Measurements from ENCODE around the gene BAZ2B.

Gene BAZ2B

GRCh38 chr2:159462201-159462785, 154.1 kb downstream of the BAZ2B start:
- CTCF ChIA-PET = no interaction called here

GRCh38 chr2:159461076-159461475, 155.3 kb downstream of the BAZ2B start:
- ChIA-PET POLR2A (ENCODE audit: low non-redundant PET) (no interaction called here), CTCF (interaction anchor here (0.6 kb wide), 1 partner anchor 11 kb away, joined by 5 read pairs; no protein-coding TSS in a partner anchor)
- TF ChIP-seq CTCF (conservative IDR thresholded peaks at IDR 0.05; ENCODE audit: low read depth) = no peak
- no peak overlapping the region for H3K27ac ChIP-seq
- no peak for DNase-seq (ENCODE audit: low spot score)

More at GRCh38 chr2:159462201-159462785, 154.1 kb downstream of the BAZ2B start:
- no peak for DNase-seq (ENCODE audit: low spot score)
- POLR2A ChIA-PET (ENCODE audit: low non-redundant PET) = no interaction called here
- H3K27ac ChIP-seq = no peak overlapping the region
- no peak for TF ChIP-seq CTCF (conservative IDR thresholded peaks at IDR 0.05; ENCODE audit: low read depth)

GRCh38 chr2:159460227-159460626, 156.1 kb downstream of the BAZ2B start:
- POLR2A ChIA-PET (ENCODE audit: low non-redundant PET) = no interaction called here
- H3K27ac ChIP-seq = no peak overlapping the region
- no peak for TF ChIP-seq CTCF (conservative IDR thresholded peaks at IDR 0.05; ENCODE audit: low read depth)
- CTCF ChIA-PET = interaction anchor here (0.6 kb wide), 1 partner anchor 12 kb away, joined by 5 read pairs; no protein-coding TSS in a partner anchor
- no peak for DNase-seq (ENCODE audit: low spot score)

- CTCF ChIA-PET = no interaction called here
- TF ChIP-seq CTCF (conservative IDR thresholded peaks at IDR 0.05; ENCODE audit: low read depth) = no peak
- DNase-seq (ENCODE audit: low spot score) = no peak
- no peak overlapping the region for H3K27ac ChIP-seq
- POLR2A ChIA-PET (ENCODE audit: low non-redundant PET) = no interaction called here
Measured at GRCh38 chr2:159459279-159459678, 157.1 kb downstream of the BAZ2B start.

- CTCF ChIA-PET = no interaction called here
- no peak for TF ChIP-seq CTCF (conservative IDR thresholded peaks at IDR 0.05; ENCODE audit: low read depth)
- H3K27ac ChIP-seq = no peak overlapping the region
- POLR2A ChIA-PET (ENCODE audit: low non-redundant PET) = no interaction called here
- no peak for DNase-seq (ENCODE audit: low spot score)
Measured at GRCh38 chr2:159457589-159457988, 158.8 kb downstream of the BAZ2B start.

GRCh38 chr2:159456500-159457426, 159.6 kb downstream of the BAZ2B start:
- POLR2A ChIA-PET (ENCODE audit: low non-redundant PET) = no interaction called here
- TF ChIP-seq CTCF (conservative IDR thresholded peaks at IDR 0.05; ENCODE audit: low read depth) = no peak
- DNase-seq (ENCODE audit: low spot score) = no peak
- no peak overlapping the region for H3K27ac ChIP-seq
- CTCF ChIA-PET = interaction anchor here (0.5 kb wide), 1 partner anchor 60 kb away, joined by 3 read pairs; no protein-coding TSS in a partner anchor
